NT2/D1 (cell line): ENCODE measurements around the gene SCN5A.

Experiments
- DNase-seq: peaks from one replicate; pipeline ENCODE4 v3.0.0-alpha.2; 2011; ENCODE audit warnings: low read depth, low spot score
- H3K27me3 ChIP-seq: 2 replicates; pipeline ENCODE4 v1.6.0; 2011; ENCODE audit warnings: mild to moderate bottlenecking; ENCODE audit not compliant: insufficient read length, insufficient read depth
- H3K36me3 ChIP-seq: 2 replicates; pipeline ENCODE4 v1.6.1; 2011; ENCODE audit warnings: mild to moderate bottlenecking, low read length, mixed read lengths; ENCODE audit not compliant: insufficient read depth, insufficient read length
- H3K4me1 ChIP-seq: 2 replicates; pipeline ENCODE4 v1.5.1; 2011; ENCODE audit not compliant: insufficient read depth, insufficient read length
- H3K4me3 ChIP-seq: 2 replicates; pipeline ENCODE4 v1.5.1; 2011; ENCODE audit warnings: low read depth; ENCODE audit not compliant: insufficient read length
- H3K9ac ChIP-seq: 2 replicates; pipeline ENCODE4 v1.6.0; 2011; ENCODE audit warnings: low read depth; ENCODE audit not compliant: insufficient read length
- H3K9me3 ChIP-seq: 2 replicates; pipeline ENCODE4 v1.5.1; 2011; ENCODE audit warnings: mild to moderate bottlenecking, low read length; ENCODE audit not compliant: insufficient read depth
- SUZ12 ChIP-seq: IDR thresholded peaks from 2 replicates; pipeline ENCODE4 v1.6.1; 2011; ENCODE audit not compliant: insufficient read length, insufficient read depth; ENCODE audit errors: extremely low read depth
- YY1 ChIP-seq: IDR thresholded peaks from 2 replicates; pipeline ENCODE4 v1.6.1; 2011; ENCODE audit not compliant: insufficient read length, insufficient read depth
- ZNF274 ChIP-seq: IDR thresholded peaks from 2 replicates; pipeline ENCODE4 v1.6.1; 2011; ENCODE audit warnings: mild to moderate bottlenecking, low read depth, low read length

The SCN5A gene

DNA sequence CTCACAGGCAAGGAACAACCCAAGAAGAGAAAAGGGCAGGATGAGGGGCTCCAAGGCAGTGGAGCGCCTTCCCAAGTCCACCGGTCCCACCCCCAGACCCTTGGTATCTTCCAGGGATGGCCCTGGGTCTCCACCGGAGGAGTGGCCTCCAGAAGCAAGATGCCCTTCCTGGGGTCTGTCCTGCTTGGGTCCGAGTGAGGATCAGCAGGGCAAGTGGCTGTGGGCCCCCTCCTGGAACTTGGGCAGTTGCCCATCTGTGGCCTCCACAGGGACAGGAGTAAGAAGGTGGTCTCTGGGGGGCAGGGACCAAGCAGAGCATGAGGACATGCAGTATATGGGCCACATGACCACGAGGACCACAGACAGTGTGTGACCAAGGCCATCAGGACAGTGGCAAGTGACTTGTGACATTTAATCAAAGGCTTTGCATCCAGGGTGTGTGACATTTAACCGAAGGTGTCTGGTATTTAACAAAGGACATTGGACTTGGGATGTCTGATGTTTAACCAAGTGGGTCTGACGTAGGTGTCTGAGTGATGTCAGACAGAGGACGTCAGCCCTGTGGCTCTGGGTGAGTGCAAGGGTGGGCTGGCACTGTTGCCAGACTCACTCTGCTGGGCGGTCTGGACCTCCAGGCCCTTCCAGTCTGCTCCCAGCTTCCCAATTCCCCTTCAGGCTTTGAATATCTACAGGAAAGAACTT lies 34.7 kb downstream of the SCN5A start:
- TF ChIP-seq SUZ12, result no peak
- TF ChIP-seq ZNF274, result no peak
- no peak for TF ChIP-seq YY1
- Histone ChIP-seq H3K9ac (no peak overlapping the region), H3K36me3 (no peaks in the 10 kb centered on the region), H3K27me3 (no peaks in the 10 kb centered on the region), H3K4me3 (no peak overlapping the region), H3K4me1 (peaks cover 8% of the 10 kb centered on the region), H3K9me3 (no peaks in the 10 kb centered on the region)
- no peak for DNase-seq

DNA sequence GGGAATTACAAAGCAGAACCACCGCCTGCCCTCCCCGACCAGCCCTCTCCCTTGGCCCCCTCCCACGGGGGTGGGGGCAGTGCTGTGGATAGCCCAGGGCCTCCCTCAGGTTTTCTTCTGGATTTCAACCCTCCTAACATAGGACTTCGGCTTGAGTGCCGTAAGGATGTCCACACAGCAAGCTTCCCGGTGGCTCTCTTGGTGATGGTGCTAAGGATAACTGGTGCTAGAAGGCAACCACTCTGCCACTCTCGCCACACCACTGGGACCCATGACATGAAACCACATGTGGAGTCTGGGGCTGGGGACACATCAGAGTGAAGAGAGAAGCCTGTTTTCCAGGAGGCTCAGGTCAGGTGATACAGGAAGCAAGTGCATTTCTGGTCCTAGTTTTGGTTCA lies 35.4 kb downstream of the SCN5A start:
- TF ChIP-seq ZNF274 (no peak), YY1 (no peak)
- DNase-seq, result no peak

DNA sequence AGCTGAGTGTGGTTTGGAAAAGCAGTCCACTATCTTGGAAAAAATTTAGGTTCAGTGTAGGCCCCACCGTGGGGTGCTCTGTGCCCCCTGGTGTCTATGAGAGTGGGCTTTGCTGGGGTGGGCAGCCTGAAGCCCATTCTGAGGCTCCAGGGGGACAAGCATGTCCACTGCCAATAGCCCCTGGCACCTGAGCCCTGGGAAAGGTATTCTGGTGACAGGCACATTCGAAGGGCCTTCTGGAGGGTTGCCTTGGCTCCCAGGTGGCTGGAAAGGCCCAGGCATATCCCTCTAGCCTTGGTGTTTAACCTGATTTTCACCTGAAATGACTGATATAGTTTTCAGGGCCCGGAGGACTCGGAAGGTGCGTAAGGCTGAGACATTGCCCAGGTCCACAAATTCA lies 36.1 kb downstream of the SCN5A start:
- H3K27me3 ChIP-seq, result no peaks in the 10 kb centered on the region
- TF ChIP-seq YY1, result no peak

More for the DNA sequence above, 35.4 kb downstream of the SCN5A start:
- H3K9ac ChIP-seq, result no peak overlapping the region
- H3K9me3 ChIP-seq, result no peaks in the 10 kb centered on the region
- no peaks in the 10 kb centered on the region for H3K27me3 ChIP-seq
- no peak overlapping the region for H3K4me3 ChIP-seq
- H3K4me1 ChIP-seq, result peaks cover 8% of the 10 kb centered on the region
- no peaks in the 10 kb centered on the region for H3K36me3 ChIP-seq

DNA sequence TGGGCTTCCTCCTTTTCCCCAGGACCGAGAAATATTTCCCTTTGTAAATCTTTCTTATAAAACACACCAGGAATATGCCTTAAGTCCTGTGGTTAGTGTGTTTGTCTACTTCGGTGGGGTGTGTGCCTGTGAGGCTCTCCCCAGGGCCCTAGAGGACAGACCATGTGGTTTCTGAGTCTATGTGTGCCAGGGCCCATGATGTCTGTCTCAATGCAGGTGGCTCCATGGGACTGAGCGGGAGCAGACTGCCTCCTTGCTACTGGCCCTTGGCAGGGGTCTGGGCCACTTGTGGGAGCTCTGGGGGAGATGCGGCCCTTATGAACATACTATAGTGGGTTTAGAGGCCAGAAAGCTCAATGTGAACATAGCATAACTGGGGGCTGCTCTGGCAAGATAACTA lies 37.6 kb downstream of the SCN5A start:
- H3K36me3 ChIP-seq, result no peaks in the 10 kb centered on the region
- no peaks in the 10 kb centered on the region for H3K27me3 ChIP-seq
- no peak overlapping the region for H3K9ac ChIP-seq
- H3K4me1 ChIP-seq, result no peaks in the 10 kb centered on the region
- no peak overlapping the region for H3K4me3 ChIP-seq
- no peak for DNase-seq
- no peaks in the 10 kb centered on the region for H3K9me3 ChIP-seq
- TF ChIP-seq YY1, result no peak
- no peak for TF ChIP-seq ZNF274
- TF ChIP-seq SUZ12, result no peak

More for the DNA sequence above, 36.1 kb downstream of the SCN5A start:
- Histone ChIP-seq H3K4me1 (peaks cover 8% of the 10 kb centered on the region), H3K36me3 (no peaks in the 10 kb centered on the region), H3K4me3 (no peak overlapping the region), H3K9ac (no peak overlapping the region), H3K9me3 (no peaks in the 10 kb centered on the region)
- no peak for DNase-seq

DNA sequence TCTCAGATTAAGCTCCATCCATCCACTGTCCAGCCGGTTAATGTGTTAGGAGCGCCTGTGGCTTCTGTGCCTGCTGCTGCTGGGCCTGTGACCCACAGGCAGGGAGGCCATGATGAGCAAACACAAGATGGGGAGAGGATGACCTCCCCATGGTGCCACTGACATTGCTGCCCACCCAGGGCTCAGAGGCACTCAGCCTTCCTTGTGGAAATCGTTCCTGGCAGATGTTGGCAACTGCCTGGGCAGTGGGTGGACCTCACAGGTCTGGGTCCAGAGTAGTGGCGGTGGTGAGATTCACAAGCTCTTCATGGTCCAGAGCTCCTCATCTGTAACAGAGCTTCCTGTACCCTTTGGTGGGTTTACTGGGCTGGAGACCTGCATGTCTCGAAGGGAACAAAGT lies 38.6 kb downstream of the SCN5A start:
- H3K36me3 ChIP-seq, result no peaks in the 10 kb centered on the region
- H3K27me3 ChIP-seq, result no peaks in the 10 kb centered on the region
- H3K9ac ChIP-seq, result no peak overlapping the region
- TF ChIP-seq YY1 (no peak), ZNF274 (no peak), SUZ12 (no peak)
- no peak for DNase-seq
- H3K4me1 ChIP-seq, result no peaks in the 10 kb centered on the region
- H3K4me3 ChIP-seq, result no peak overlapping the region
- no peaks in the 10 kb centered on the region for H3K9me3 ChIP-seq

DNA sequence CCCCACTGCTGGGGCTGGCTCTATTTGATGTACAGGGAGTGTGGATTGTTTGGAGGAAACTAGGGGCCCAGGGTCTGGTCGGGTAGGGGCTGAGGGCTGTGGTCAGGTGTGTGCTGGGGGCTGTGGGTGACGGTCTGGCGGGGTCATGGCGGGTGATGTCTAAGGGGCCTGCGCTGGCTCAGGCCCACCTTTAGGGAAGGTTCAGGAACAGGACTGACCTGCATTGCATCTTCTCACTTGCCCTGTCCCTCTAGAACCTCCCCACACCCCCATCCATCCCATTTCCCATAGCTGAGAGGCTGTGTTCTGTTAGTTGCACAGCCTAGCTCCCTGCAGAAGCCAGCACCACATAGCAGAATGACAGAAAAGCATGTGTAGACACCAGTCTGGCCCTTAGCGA lies 39.1 kb downstream of the SCN5A start:
- no peak overlapping the region for H3K9ac ChIP-seq
- TF ChIP-seq SUZ12 (no peak), YY1 (no peak), ZNF274 (no peak)
- no peak overlapping the region for H3K4me3 ChIP-seq
- H3K4me1 ChIP-seq, result no peaks in the 10 kb centered on the region
- peaks cover 4% of the 10 kb centered on the region for H3K36me3 ChIP-seq
- no peak for DNase-seq
- H3K27me3 ChIP-seq, result no peaks in the 10 kb centered on the region
- H3K9me3 ChIP-seq, result no peaks in the 10 kb centered on the region

DNA sequence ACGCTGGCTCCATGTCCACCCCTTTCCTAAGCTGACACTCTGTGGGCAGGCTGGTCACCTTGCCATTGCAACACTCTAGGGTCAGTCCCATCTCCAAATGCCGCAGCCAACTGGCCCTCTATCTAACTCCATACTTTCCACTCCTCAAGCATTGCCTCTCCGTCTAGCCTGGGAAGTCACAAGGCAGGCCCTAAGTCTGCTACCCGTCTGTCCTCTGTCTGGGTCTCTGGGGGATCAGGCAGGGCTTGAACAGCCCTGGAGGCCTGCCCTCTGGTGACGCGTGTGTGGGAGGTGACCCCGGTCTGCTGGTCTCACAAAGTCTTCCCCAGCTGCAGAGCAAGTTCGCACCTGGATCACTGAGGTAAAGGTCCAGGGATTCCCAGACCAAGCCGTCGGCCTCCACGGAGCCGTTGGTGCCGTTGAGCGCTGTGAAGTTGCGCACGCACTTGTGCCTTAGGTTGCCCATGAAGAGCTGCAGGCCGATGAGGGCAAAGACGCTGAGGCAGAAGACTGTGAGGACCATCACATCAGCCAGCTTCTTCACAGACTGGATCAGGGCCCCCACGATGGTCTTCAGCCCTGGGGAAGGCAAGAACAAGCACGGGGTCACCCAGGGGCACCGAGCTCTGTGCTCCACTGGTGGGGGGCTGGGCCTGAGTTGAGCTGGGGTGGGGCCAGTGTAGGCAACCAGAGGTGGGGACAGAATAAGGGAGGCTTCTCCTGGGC lies 39.9 kb downstream of the SCN5A start:
- H3K9me3 ChIP-seq, result no peaks in the 10 kb centered on the region
- peaks cover 4% of the 10 kb centered on the region for H3K36me3 ChIP-seq
- no peaks in the 10 kb centered on the region for H3K27me3 ChIP-seq
- no peak overlapping the region for H3K4me3 ChIP-seq
- DNase-seq, result no peak
- H3K4me1 ChIP-seq, result no peaks in the 10 kb centered on the region
- TF ChIP-seq SUZ12 (no peak), ZNF274 (no peak), YY1 (no peak)
- H3K9ac ChIP-seq, result no peak overlapping the region
